Sciatic nerve (tissue), 2 donors: ENCODE results near the gene RHBDL3. TPM values are rescaled to one million over a fixed set of nuclear protein-coding genes. Genes with fewer than 3 reads are reported as not detected.
"Not testable (repeated sequence)": the region's sequence is repeated elsewhere in the genome, so short reads cannot be mapped to it uniquely, and the experiment has no call there.

Source experiments
- ATAC-seq: fragments of 200-7000 bp; cut with Tn5 transposase; one replicate; pipeline ENCODE4 v1.9.1; 2020; ENCODE audit warnings: mild to moderate bottlenecking, moderate library complexity
- DNase-seq: peaks from one replicate; pipeline ENCODE4 v3.0.0-alpha.2; 2020; ENCODE audit warnings: low spot score
- intact Hi-C: fragments of 100-400 bp; cut with DNase I; formaldehyde crosslinking; loops from one replicate; pipeline ENCODE4 v1.14.2; 2022
- total RNA-seq: library from RNA; stranded (reverse); fragmentation: NEBNext Ultra II Directional; extraction: Animal tissue kit (Norgen Biotek cat#: 25700); gene quantifications from one replicate; pipeline ENCODE4 v1.2.1, GENCODE V29; 2021
- donor health status: DM: no; HTN: no; CAD: no.
- donor health status: DM: no; HTN: no; CAD: no.

RHBDL3 gene
- 1.1 TPM for total RNA-seq

GRCh38 chr17:32265192-32265923, at the start of gene RHBDL3:
TSS of gene RHBDL3 (plus strand) at chr17:32265832. CDS start at chr17:32266190, 358 bp downstream.
- intact Hi-C loops: no loop called here
- ATAC-seq: peak; percentile 61
- DNase-seq: no peak

GRCh38 chr17:32222621-32223020, 43.0 kb upstream of the RHBDL3 start:
- no peak for ATAC-seq
- intact Hi-C loops: no loop called here
- DNase-seq: no peak

GRCh38 chr17:32223703-32224102, 41.9 kb upstream of the RHBDL3 start:
- intact Hi-C loops: no loop called here
- no peak for ATAC-seq

GRCh38 chr17:32226886-32227285, 38.7 kb upstream of the RHBDL3 start:
- DNase-seq: no peak
- intact Hi-C loops: no loop called here
- ATAC-seq: no peak

More at GRCh38 chr17:32223703-32224102, 41.9 kb upstream of the RHBDL3 start:
- DNase-seq: no peak

GRCh38 chr17:32227910-32228309, 37.7 kb upstream of the RHBDL3 start:
- ATAC-seq (no peak), DNase-seq (no peak)
- intact Hi-C loops: no loop called here

- intact Hi-C loops: no loop called here
- no peak for DNase-seq
Observed at GRCh38 chr17:32235588-32235987, 30.0 kb upstream of the RHBDL3 start.

GRCh38 chr17:32239456-32239855, 26.2 kb upstream of the RHBDL3 start:
- intact Hi-C loops: no loop called here
- ATAC-seq (no peak), DNase-seq (no peak)

More at GRCh38 chr17:32235588-32235987, 30.0 kb upstream of the RHBDL3 start:
- ATAC-seq: no peak

GRCh38 chr17:32240750-32241149, 24.9 kb upstream of the RHBDL3 start:
- peak; percentile 40 for DNase-seq
- ATAC-seq: no peak
- intact Hi-C loops: no loop called here

GRCh38 chr17:32241640-32242039, 24.0 kb upstream of the RHBDL3 start:
- intact Hi-C loops: no loop called here
- no peak for ATAC-seq
- no peak for DNase-seq

- DNase-seq (no peak), ATAC-seq (no peak)
- intact Hi-C loops: no loop called here
Observed at GRCh38 chr17:32249475-32249874, 16.2 kb upstream of the RHBDL3 start.

GRCh38 chr17:32253117-32253611, 12.5 kb upstream of the RHBDL3 start:
- ATAC-seq: peak; percentile 93
- peak; percentile 85 for DNase-seq
- intact Hi-C loops: no loop called here

- intact Hi-C loops: no loop called here
- DNase-seq (no peak), ATAC-seq (peak; percentile 23)
Observed at GRCh38 chr17:32256012-32256700, 9.5 kb upstream of the RHBDL3 start.

- DNase-seq (no peak), ATAC-seq (no peak)
- intact Hi-C loops: no loop called here
Observed at GRCh38 chr17:32256701-32257019, 9.0 kb upstream of the RHBDL3 start.

- DNase-seq: no peak
- intact Hi-C loops: no loop called here
- ATAC-seq: no peak
Observed at GRCh38 chr17:32258383-32259140, 7.1 kb upstream of the RHBDL3 start.

- intact Hi-C loops: no loop called here
- DNase-seq: no peak
- ATAC-seq: no peak
Observed at GRCh38 chr17:32259586-32259985, 6.0 kb upstream of the RHBDL3 start.

- intact Hi-C loops: no loop called here
- no peak for ATAC-seq
- DNase-seq: no peak
Observed at GRCh38 chr17:32261417-32261736, 4.3 kb upstream of the RHBDL3 start.

- intact Hi-C loops: no loop called here
- ATAC-seq: no peak
- DNase-seq: no peak
Observed at GRCh38 chr17:32261936-32262510, 3.6 kb upstream of the RHBDL3 start.

GRCh38 chr17:32263515-32263914, 2.1 kb upstream of the RHBDL3 start:
- DNase-seq, ATAC-seq, intact Hi-C loops: not testable (repeated sequence)

GRCh38 chr17:32264140-32264799, 1.4 kb upstream of the RHBDL3 start:
- peak; percentile 37 for ATAC-seq
- intact Hi-C loops: no loop called here
- DNase-seq: no peak
